Coronary artery (tissue), 2 donors: Measurements from ENCODE around the gene UBAC1.

Experiments used
- DNase-seq: peaks from one replicate; pipeline ENCODE4 v3.0.0-alpha.2; 2017; ENCODE audit warnings: low spot score
- H3K27ac ChIP-seq, 2 donors: fragments of 200-600 bp; sonication (generic); one replicate each; pipeline ENCODE4 v1.5.1; 2016 to 2019
- H3K4me3 ChIP-seq: fragments of 200-600 bp; sonication (generic); 2 replicates; pipeline ENCODE4 v1.5.1; 2016; ENCODE audit warnings: mild to moderate bottlenecking, moderate library complexity
- CTCF ChIP-seq: fragments of 200-600 bp; sonication (generic); IDR thresholded peaks from one replicate; pipeline ENCODE4 v1.5.1; 2019; ENCODE audit warnings: antibody characterized with exemption

The UBAC1 gene

GRCh38 chr9:136007276-136007933 is 46.2 kb upstream of the UBAC1 start:
- TF ChIP-seq CTCF = no peak
- no peak for DNase-seq
- Histone ChIP-seq H3K4me3 (no peak overlapping the region), H3K27ac (peak overlapping the region in 1 of 2 donors; percentile 51)

- no peak for TF ChIP-seq CTCF
- no peak for DNase-seq
- H3K4me3 ChIP-seq = no peak overlapping the region
- no peak overlapping the region for H3K27ac ChIP-seq
Measured at GRCh38 chr9:136006169-136006568, 45.0 kb upstream of the UBAC1 start.

GRCh38 chr9:136004712-136005111 is 43.5 kb upstream of the UBAC1 start:
- no peak for DNase-seq
- no peak for TF ChIP-seq CTCF
- no peak overlapping the region for H3K27ac ChIP-seq
- no peak overlapping the region for H3K4me3 ChIP-seq

DNA sequence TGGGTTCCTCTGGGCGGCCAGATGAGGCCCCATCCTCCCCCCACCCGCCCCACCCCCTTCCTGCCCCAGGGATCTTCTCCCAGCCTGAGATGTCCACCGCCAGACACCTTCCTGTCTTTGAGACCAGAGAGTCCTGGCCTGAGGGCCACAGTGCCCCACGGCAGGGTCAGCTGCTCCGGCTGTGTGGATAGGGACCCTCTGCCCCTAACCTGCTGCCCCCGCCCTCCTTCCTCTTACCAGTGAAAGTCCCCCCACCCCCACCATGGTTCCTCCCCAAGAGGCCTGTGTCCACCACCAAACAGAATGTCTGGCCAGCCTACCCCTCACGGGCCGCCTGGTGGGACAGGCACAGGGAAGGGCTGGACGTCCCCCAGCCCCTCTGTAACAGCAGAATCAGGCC is 43.0 kb upstream of the UBAC1 start:
- Histone ChIP-seq H3K27ac (peak overlapping the region in 1 of 2 donors; percentile 7), H3K4me3 (no peak overlapping the region)
- DNase-seq = no peak
- no peak for TF ChIP-seq CTCF

- TF ChIP-seq CTCF = no peak
- H3K4me3 ChIP-seq = peak overlapping the region; percentile 17
- peak overlapping the region in 1 of 2 donors; percentile 22 for H3K27ac ChIP-seq
- no peak for DNase-seq
Measured at GRCh38 chr9:136003411-136004218, 42.4 kb upstream of the UBAC1 start.

DNA sequence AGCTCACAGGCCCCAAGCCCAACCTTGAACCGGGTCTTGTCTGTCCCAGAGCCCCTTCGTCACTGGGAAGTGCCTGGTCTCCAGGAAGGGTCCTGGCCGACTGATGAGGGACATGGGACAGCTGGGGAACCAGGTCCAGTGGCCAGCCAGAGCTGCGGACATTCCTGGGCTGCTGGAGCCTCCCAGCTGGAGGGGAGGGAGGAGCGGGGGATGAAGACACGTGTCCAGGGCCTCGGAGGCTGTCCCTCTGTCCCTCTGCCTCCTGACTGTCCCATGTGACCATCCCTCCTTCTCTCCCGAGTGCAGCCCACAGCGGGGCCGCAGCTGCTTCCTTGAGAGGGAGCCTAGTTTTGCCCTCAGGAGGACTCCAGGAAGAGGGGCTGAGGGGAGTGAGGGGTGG is 41.7 kb upstream of the UBAC1 start:
- TF ChIP-seq CTCF = no peak
- peak overlapping the region in 1 of 2 donors; percentile 22 for H3K27ac ChIP-seq
- no peak for DNase-seq
- no peak overlapping the region for H3K4me3 ChIP-seq

- no peak overlapping the region for H3K4me3 ChIP-seq
- H3K27ac ChIP-seq = no peak overlapping the region
- no peak for DNase-seq
- no peak for TF ChIP-seq CTCF
Measured at GRCh38 chr9:136002215-136002614, 41.0 kb upstream of the UBAC1 start.
